ENCODE measurements around the gene VSTM2B.

VSTM2B gene

DNA sequence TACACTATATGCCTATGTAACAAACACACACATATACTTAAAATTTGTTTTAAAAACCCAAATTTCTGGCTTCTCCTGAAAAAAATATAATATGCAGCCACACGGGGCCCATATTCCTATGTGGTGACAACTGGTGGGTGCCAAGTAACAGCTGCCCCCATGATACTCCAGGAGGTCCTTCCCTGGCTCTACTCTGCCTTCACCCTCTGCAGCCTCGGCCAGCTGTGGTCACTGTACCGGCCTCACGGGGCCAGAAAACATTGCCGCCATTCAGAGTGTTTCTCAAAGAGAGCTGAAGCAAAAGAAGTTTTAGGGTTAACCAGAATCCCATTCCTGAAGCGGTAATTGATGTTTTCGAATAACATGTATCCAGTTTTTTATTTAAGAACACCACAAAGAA, 47.7 kb downstream of the VSTM2B start:
- no peaks in the 10 kb centered on the region for H3F3A ChIP-seq (ENCODE audit: insufficient read depth, low read length)
- TF ChIP-seq EZH2phosphoT487 (IDR thresholded peaks at IDR 0.05; ENCODE audit: low read length) (no peak), EZH2 (optimal IDR thresholded peaks at IDR 0.05; ENCODE audit: low read depth, low read length) (no peak), CTCF (IDR thresholded peaks at IDR 0.05; ENCODE audit: low read length) (no peak)
- no peaks in the 10 kb centered on the region for H3K9me2 ChIP-seq (replicated peaks; ENCODE audit: insufficient read depth, low read length)
- no peaks in the 10 kb centered on the region for H3K36me3 ChIP-seq (replicated peaks; ENCODE audit: insufficient read depth, low read length)
- H3K79me2 ChIP-seq (ENCODE audit: low read length) = no peaks in the 10 kb centered on the region
- no peak overlapping the region for H2AFZ ChIP-seq (ENCODE audit: low read length)
- H3K4me2 ChIP-seq (ENCODE audit: low read depth, low read length) = no peak overlapping the region
- no peak overlapping the region for H3K27ac ChIP-seq (ENCODE audit: low read length)
- H3K4me1 ChIP-seq (ENCODE audit: low read length) = no peaks in the 10 kb centered on the region
- H3K9me3 ChIP-seq (replicated peaks; ENCODE audit: insufficient read depth, low read length) = no peaks in the 10 kb centered on the region
- H3K9ac ChIP-seq (ENCODE audit: low read length) = no peak overlapping the region
- H3K27me3 ChIP-seq (replicated peaks; ENCODE audit: insufficient read depth, low read length) = peaks cover 85% of the 10 kb centered on the region
- H3K4me3 ChIP-seq (ENCODE audit: low read length) = no peak overlapping the region
- H4K20me1 ChIP-seq (ENCODE audit: insufficient read depth, low read length) = no peaks in the 10 kb centered on the region
- no peak for DNase-seq

DNA sequence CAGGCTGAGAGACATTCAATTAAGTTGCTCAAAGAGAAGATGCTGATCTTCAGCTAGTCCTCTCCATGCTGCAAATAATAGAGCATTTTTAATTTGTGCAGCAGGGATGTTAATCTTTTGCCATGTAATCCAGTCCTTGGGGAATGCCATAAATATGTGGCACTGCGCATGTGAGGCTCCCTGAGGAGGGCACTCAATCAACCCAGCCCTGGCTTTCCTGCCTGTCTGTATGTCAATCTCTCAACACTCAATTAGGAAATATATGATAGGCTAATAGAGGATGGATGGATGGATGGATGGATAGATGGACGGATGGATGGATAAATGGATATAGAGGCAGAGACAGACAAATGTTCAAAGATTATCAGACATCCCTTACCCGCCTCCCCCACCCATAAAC, 48.7 kb downstream of the VSTM2B start:
- H3K4me1 ChIP-seq (ENCODE audit: low read length) = no peaks in the 10 kb centered on the region
- H3K4me2 ChIP-seq (ENCODE audit: low read depth, low read length) = no peak overlapping the region
- H3K79me2 ChIP-seq (ENCODE audit: low read length) = no peaks in the 10 kb centered on the region
- peaks cover 83% of the 10 kb centered on the region for H3K27me3 ChIP-seq (replicated peaks; ENCODE audit: insufficient read depth, low read length)
- no peak overlapping the region for H3K4me3 ChIP-seq (ENCODE audit: low read length)
- H2AFZ ChIP-seq (ENCODE audit: low read length) = no peak overlapping the region
- H3K36me3 ChIP-seq (replicated peaks; ENCODE audit: insufficient read depth, low read length) = no peaks in the 10 kb centered on the region
- no peak overlapping the region for H3K9ac ChIP-seq (ENCODE audit: low read length)
- H3K9me2 ChIP-seq (replicated peaks; ENCODE audit: insufficient read depth, low read length) = no peaks in the 10 kb centered on the region
- TF ChIP-seq CTCF (IDR thresholded peaks at IDR 0.05; ENCODE audit: low read length) (no peak), EZH2phosphoT487 (IDR thresholded peaks at IDR 0.05; ENCODE audit: low read length) (no peak), EZH2 (optimal IDR thresholded peaks at IDR 0.05; ENCODE audit: low read depth, low read length) (no peak)
- no peak overlapping the region for H3K27ac ChIP-seq (ENCODE audit: low read length)
- DNase-seq = no peak
- no peaks in the 10 kb centered on the region for H3K9me3 ChIP-seq (replicated peaks; ENCODE audit: insufficient read depth, low read length)
- no peaks in the 10 kb centered on the region for H4K20me1 ChIP-seq (ENCODE audit: insufficient read depth, low read length)
- no peaks in the 10 kb centered on the region for H3F3A ChIP-seq (ENCODE audit: insufficient read depth, low read length)

- Histone ChIP-seq H3K9ac (ENCODE audit: low read length) (no peak overlapping the region), H2AFZ (ENCODE audit: low read length) (no peak overlapping the region), H3K79me2 (ENCODE audit: low read length) (no peaks in the 10 kb centered on the region), H3K4me1 (ENCODE audit: low read length) (no peaks in the 10 kb centered on the region), H3K27ac (ENCODE audit: low read length) (no peak overlapping the region), H3K4me2 (ENCODE audit: low read depth, low read length) (peak overlapping the region; percentile 8; the same call in 1 of the 2 replicates), H4K20me1 (ENCODE audit: insufficient read depth, low read length) (no peaks in the 10 kb centered on the region), H3K9me3 (replicated peaks; ENCODE audit: insufficient read depth, low read length) (no peaks in the 10 kb centered on the region), H3K27me3 (replicated peaks; ENCODE audit: insufficient read depth, low read length) (peaks cover 80% of the 10 kb centered on the region), H3K4me3 (ENCODE audit: low read length) (no peak overlapping the region), H3K36me3 (replicated peaks; ENCODE audit: insufficient read depth, low read length) (no peaks in the 10 kb centered on the region), H3K9me2 (replicated peaks; ENCODE audit: insufficient read depth, low read length) (no peaks in the 10 kb centered on the region), H3F3A (ENCODE audit: insufficient read depth, low read length) (no peaks in the 10 kb centered on the region)
- TF ChIP-seq CTCF (IDR thresholded peaks at IDR 0.05; ENCODE audit: low read length) = no peak
- no peak for TF ChIP-seq EZH2phosphoT487 (IDR thresholded peaks at IDR 0.05; ENCODE audit: low read length)
- no peak for TF ChIP-seq EZH2 (optimal IDR thresholded peaks at IDR 0.05; ENCODE audit: low read depth, low read length)
- DNase-seq = no peak
Measured at GRCh38 chr19:29576046-29576606, 50.3 kb downstream of the VSTM2B start.
